ENCODE measurements around the gene DTNBP1. TPM values are rescaled to one million over a fixed set of nuclear protein-coding genes. Genes with fewer than 3 reads are reported as not detected.
A peak's percentile ranks its signal among the peaks of the same experiment; 100 is the strongest.

The DTNBP1 gene
- total and polyA plus RNA-seq, 4 donors: 3.1 to 6.0 (median 4.3) TPM

- H3K4me3 ChIP-seq (ENCODE audit: low read depth in 1 of 3, low read length in 3 of 3): no peak overlapping the region
- WGBS: 79% methylated on average over 4 of the region's 4 CpGs
- no peak overlapping the region for H3K9ac ChIP-seq (ENCODE audit: low read depth in 1 of 2, low read length in 2 of 2)
- DNase-seq (ENCODE audit: low spot score): no peak
- H3K27ac ChIP-seq (ENCODE audit: low read depth in 1 of 2, low read length in 2 of 2): no peak overlapping the region
- no peaks in the 10 kb centered on the region for H3K9me3 ChIP-seq (ENCODE audit: control insufficient read depth in 4 of 4, low read length in 3 of 4)
- TF ChIP-seq TAF1 (conservative IDR thresholded peaks at IDR 0.05): no peak
- TF ChIP-seq RAD21 (IDR thresholded peaks at IDR 0.05): no peak
- no peak for TF ChIP-seq ZBTB33 (IDR thresholded peaks at IDR 0.05)
- peak in 1 of 2 donors; percentile 10 for TF ChIP-seq HNF4A (conservative IDR thresholded peaks at IDR 0.05)
- TF ChIP-seq SP1 (IDR thresholded peaks at IDR 0.05): no peak
- no peaks in the 10 kb centered on the region for H3K27me3 ChIP-seq (ENCODE audit: control insufficient read depth in 4 of 4, insufficient read depth in 4 of 4, low read length in 3 of 4)
- H3K36me3 ChIP-seq (ENCODE audit: control insufficient read depth in 4 of 4, insufficient read depth in 3 of 4, low read depth in 1 of 4, low read length in 3 of 4): peaks cover 0 to 3% (median 0%) of the 10 kb centered on the region in 4 donors
- no peaks in the 10 kb centered on the region for H3K4me1 ChIP-seq (ENCODE audit: control insufficient read depth in 4 of 4, insufficient read depth in 4 of 4, low read length in 3 of 4)
Measured at GRCh38 chr6:15536198-15536955, 126.5 kb downstream of the DTNBP1 start.

DNA sequence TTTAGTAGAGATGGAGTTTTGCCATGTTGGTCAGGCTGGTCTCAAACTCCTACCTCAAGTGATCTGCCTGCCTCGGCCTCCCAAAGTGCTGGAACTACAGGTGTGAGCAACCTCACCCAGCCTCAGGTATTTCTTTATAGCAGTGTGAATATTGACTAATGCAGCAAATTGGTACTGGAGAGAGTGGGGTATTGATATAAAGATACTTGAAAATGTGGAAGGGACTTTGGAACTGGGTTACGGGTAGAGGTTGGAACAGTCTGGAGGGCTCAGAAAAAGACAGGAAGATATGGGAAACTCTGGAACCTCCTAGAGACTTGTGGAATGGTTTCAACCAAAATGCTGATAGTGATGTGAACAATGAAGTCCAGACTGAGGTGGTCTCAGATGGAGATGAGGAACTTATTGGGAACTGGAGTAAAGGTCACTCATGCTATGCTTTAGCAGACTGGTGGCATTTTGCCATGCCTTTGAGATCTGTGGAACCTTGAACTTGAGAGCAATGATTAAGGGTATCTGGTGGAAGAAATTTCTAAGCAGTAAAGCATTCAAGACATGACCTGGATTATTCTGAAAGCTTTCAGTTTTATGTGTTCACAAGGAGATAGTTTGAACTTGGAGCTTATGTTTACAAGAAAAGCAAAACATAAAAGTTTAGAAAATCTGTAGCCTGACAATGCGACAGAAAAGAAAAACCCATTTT lies 127.2 kb downstream of the DTNBP1 start:
- H3K9me3 ChIP-seq (ENCODE audit: control insufficient read depth in 4 of 4, low read length in 3 of 4): no peaks in the 10 kb centered on the region
- H3K27ac ChIP-seq (ENCODE audit: low read depth in 1 of 2, low read length in 2 of 2): no peak overlapping the region
- 94% methylated on average over 3 of the region's 3 CpGs for WGBS
- no peaks in the 10 kb centered on the region for H3K27me3 ChIP-seq (ENCODE audit: control insufficient read depth in 4 of 4, insufficient read depth in 4 of 4, low read length in 3 of 4)
- no peak overlapping the region for H3K4me3 ChIP-seq (ENCODE audit: low read depth in 1 of 3, low read length in 3 of 3)
- no peak for TF ChIP-seq CTCF (IDR thresholded peaks at IDR 0.05; ENCODE audit: low read depth, low read length, missing input control)
- no peak for TF ChIP-seq FOXA2 (IDR thresholded peaks at IDR 0.05)
- TF ChIP-seq HNF4G (IDR thresholded peaks at IDR 0.05): no peak
- no peak for TF ChIP-seq ATF3 (IDR thresholded peaks at IDR 0.05)
- TF ChIP-seq YY1 (IDR thresholded peaks at IDR 0.05): no peak
- no peak overlapping the region for H3K9ac ChIP-seq (ENCODE audit: low read depth in 1 of 2, low read length in 2 of 2)
- no peaks in the 10 kb centered on the region for H3K4me1 ChIP-seq (ENCODE audit: control insufficient read depth in 4 of 4, insufficient read depth in 4 of 4, low read length in 3 of 4)
- DNase-seq (ENCODE audit: low spot score): no peak
- H3K36me3 ChIP-seq (ENCODE audit: control insufficient read depth in 4 of 4, insufficient read depth in 3 of 4, low read depth in 1 of 4, low read length in 3 of 4): peaks cover 0 to 6% (median 0%) of the 10 kb centered on the region in 4 donors

GRCh38 chr6:15534974-15535373 lies 127.9 kb downstream of the DTNBP1 start:
- no peak for DNase-seq (ENCODE audit: low spot score)
- no peaks in the 10 kb centered on the region for H3K27me3 ChIP-seq (ENCODE audit: control insufficient read depth in 4 of 4, insufficient read depth in 4 of 4, low read length in 3 of 4)
- no peak overlapping the region for H3K9ac ChIP-seq (ENCODE audit: low read depth in 1 of 2, low read length in 2 of 2)
- H3K27ac ChIP-seq (ENCODE audit: low read depth in 1 of 2, low read length in 2 of 2): no peak overlapping the region
- H3K36me3 ChIP-seq (ENCODE audit: control insufficient read depth in 4 of 4, insufficient read depth in 3 of 4, low read depth in 1 of 4, low read length in 3 of 4): peaks cover 0 to 6% (median 0%) of the 10 kb centered on the region in 4 donors
- H3K4me1 ChIP-seq (ENCODE audit: control insufficient read depth in 4 of 4, insufficient read depth in 4 of 4, low read length in 3 of 4): no peaks in the 10 kb centered on the region
- no peaks in the 10 kb centered on the region for H3K9me3 ChIP-seq (ENCODE audit: control insufficient read depth in 4 of 4, low read length in 3 of 4)
- WGBS: 93% methylated on average over 3 of the region's 3 CpGs
- no peak overlapping the region for H3K4me3 ChIP-seq (ENCODE audit: low read depth in 1 of 3, low read length in 3 of 3)
- no peak for TF ChIP-seq YY1 (IDR thresholded peaks at IDR 0.05)
- no peak for TF ChIP-seq NR2F2 (IDR thresholded peaks at IDR 0.05)
- no peak for TF ChIP-seq CTCF (IDR thresholded peaks at IDR 0.05; ENCODE audit: low read depth, low read length, missing input control)
- TF ChIP-seq ATF3 (IDR thresholded peaks at IDR 0.05): no peak
- no peak for TF ChIP-seq TAF1 (conservative IDR thresholded peaks at IDR 0.05)
- no peak for TF ChIP-seq JUND (IDR thresholded peaks at IDR 0.05)
- TF ChIP-seq FOXA1 (IDR thresholded peaks at IDR 0.05): no peak
- TF ChIP-seq, protein P1, sequence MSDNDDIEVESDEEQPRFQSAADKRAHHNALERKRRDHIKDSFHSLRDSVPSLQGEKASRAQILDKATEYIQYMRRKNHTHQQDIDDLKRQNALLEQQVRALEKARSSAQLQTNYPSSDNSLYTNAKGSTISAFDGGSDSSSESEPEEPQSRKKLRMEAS (IDR thresholded peaks at IDR 0.05): no peak
- TF ChIP-seq SP1 (IDR thresholded peaks at IDR 0.05): no peak
- no peak for TF ChIP-seq REST (IDR thresholded peaks at IDR 0.05)
- no peak for TF ChIP-seq RAD21 (IDR thresholded peaks at IDR 0.05)

Data from liver (tissue), 9 donors.